CD14-positive monocyte (primary cell): ENCODE measurements around the gene DYNC2I2. TPM values are rescaled to one million over a fixed set of nuclear protein-coding genes. Genes with fewer than 3 reads are reported as not detected.

Experiments
- DNase-seq, 3 donors: peaks; one replicate each; pipeline ENCODE4 v3.0.0-alpha.2; 2011 to 2022
- H2AFZ ChIP-seq: 2 replicates; pipeline ENCODE4 v1.6.0; 2012; ENCODE audit warnings: mild to moderate bottlenecking, low read depth, low read length, inconsistent platforms; ENCODE audit not compliant: insufficient read depth, poor library complexity, severe bottlenecking
- H3K27ac ChIP-seq, 2 donors: 1 replicate in 1 of 2; 2 replicates in 1 of 2; pipeline ENCODE4 v1.5.1; 2012 to 2013; ENCODE audit warnings: low read length in 2 of 2, control low read depth in 1 of 2, inconsistent platforms in 1 of 2, low read depth in 1 of 2, mild to moderate bottlenecking in 1 of 2
- H3K27me3 ChIP-seq, 2 donors: one replicate each; pipeline versions ENCODE4 v1.6.0 to v1.6.1; 2011 to 2013; ENCODE audit warnings: low read length in 2 of 2; ENCODE audit not compliant: control insufficient read depth in 2 of 2, insufficient read depth in 2 of 2
- H3K36me3 ChIP-seq, 2 donors: replicated peaks in 1 of 2; 1 replicate in 1 of 2; 2 replicates in 1 of 2; pipeline versions ENCODE4 v1.5.1 to v1.6.1; 2012 to 2013; ENCODE audit warnings: low read length in 2 of 2, control low read depth in 1 of 2, inconsistent platforms in 1 of 2, mild to moderate bottlenecking in 1 of 2; ENCODE audit not compliant: insufficient read depth in 2 of 2, control insufficient read depth in 1 of 2
- H3K4me1 ChIP-seq, 2 donors: 1 replicate in 1 of 2; 2 replicates in 1 of 2; pipeline versions ENCODE4 v1.5.1 to v1.6.1; 2012 to 2013; ENCODE audit warnings: low read length in 2 of 2, control low read depth in 1 of 2, inconsistent platforms in 1 of 2, mild to moderate bottlenecking in 1 of 2, moderate library complexity in 1 of 2; ENCODE audit not compliant: insufficient read depth in 2 of 2, control insufficient read depth in 1 of 2
- H3K4me2 ChIP-seq: replicated peaks from 2 replicates; pipeline ENCODE3; 2012; ENCODE audit warnings: low read length, moderate library complexity, mild to moderate bottlenecking; ENCODE audit not compliant: poor library complexity, severe bottlenecking; ENCODE audit errors: extremely low read depth
- H3K4me3 ChIP-seq, 3 experiments: fragments of 200-600 bp in 1 of 3; sonication (generic) in 1 of 3; replicated peaks in 1 of 3; 1 replicate in 2 of 3; 2 replicates in 1 of 3; pipeline ENCODE4 v1.5.1; 2011 to 2013; ENCODE audit warnings: low read length in 3 of 3, mild to moderate bottlenecking in 3 of 3, control low read depth in 2 of 3, low read depth in 2 of 3, inconsistent platforms in 1 of 3, moderate library complexity in 1 of 3
- H3K79me2 ChIP-seq: 2 replicates; pipeline ENCODE4 v1.6.0; 2012; ENCODE audit warnings: mild to moderate bottlenecking, control low read depth, inconsistent platforms, low read length, moderate library complexity; ENCODE audit not compliant: insufficient read depth
- H3K9ac ChIP-seq: 2 replicates; pipeline ENCODE4 v1.6.0; 2017; ENCODE audit warnings: low read length, mild to moderate bottlenecking; ENCODE audit not compliant: insufficient read depth, poor library complexity, severe bottlenecking
- H3K9me3 ChIP-seq, 2 donors: replicated peaks in 1 of 2; 1 replicate in 1 of 2; 2 replicates in 1 of 2; pipeline versions ENCODE4 v1.5.1 to v1.6.1; 2012 to 2013; ENCODE audit warnings: low read length in 2 of 2, control low read depth in 1 of 2; ENCODE audit not compliant: control insufficient read depth in 1 of 2, insufficient read depth in 1 of 2
- H4K20me1 ChIP-seq: 2 replicates; pipeline ENCODE4 v1.6.0; 2012; ENCODE audit warnings: mild to moderate bottlenecking, low read length, control low read depth, moderate library complexity; ENCODE audit not compliant: insufficient read depth
- H3K27ac Mint-ChIP-seq, 7 donors: one replicate each; pipeline ENCODE4 v1.8.0; 2020; ENCODE audit warnings: mild to moderate bottlenecking in 7 of 7, mixed read lengths in 7 of 7, moderate library complexity in 6 of 7, inconsistent platforms in 2 of 7
- H3K27me3 Mint-ChIP-seq, 3 donors: one replicate each; pipeline ENCODE4 v1.8.0; 2021 to 2022; ENCODE audit warnings: low read depth in 3 of 3, mild to moderate bottlenecking in 3 of 3, mixed read lengths in 3 of 3, moderate library complexity in 3 of 3, inconsistent platforms in 1 of 3
- H3K36me3 Mint-ChIP-seq, 2 donors: one replicate each; pipeline ENCODE4 v1.8.0; 2020; ENCODE audit warnings: mixed read lengths in 2 of 2, inconsistent platforms in 1 of 2, mild to moderate bottlenecking in 1 of 2
- H3K4me1 Mint-ChIP-seq: one replicate; pipeline ENCODE4 v1.8.0; 2020; ENCODE audit warnings: mild to moderate bottlenecking, mixed read lengths
- H3K4me3 Mint-ChIP-seq, 2 donors: one replicate each; pipeline ENCODE4 v1.8.0; 2020; ENCODE audit warnings: mild to moderate bottlenecking in 2 of 2, mixed read lengths in 2 of 2, moderate library complexity in 1 of 2
- H3K9me3 Mint-ChIP-seq, 7 donors: one replicate each; pipeline ENCODE4 v1.8.0; 2020 to 2022; ENCODE audit warnings: mixed read lengths in 7 of 7, mild to moderate bottlenecking in 6 of 7, moderate library complexity in 6 of 7, inconsistent platforms in 2 of 7
- WGBS: methylation state at CpG from one replicate; pipeline ENCODE4 v1.1.5; 2013; ENCODE audit warnings: missing lambda C conversion rate; ENCODE audit not compliant: insufficient coverage; 5-methylcytosine and 5-hydroxymethylcytosine counted together
- intact Hi-C, 2 donors: fragments of 100-400 bp; cut with micrococcal nuclease; formaldehyde crosslinking; loops; one replicate each; pipeline versions ENCODE4 v1.15.0 to v1.15.1; 2023
- polyA plus RNA-seq, 3 donors: library from polyadenylated mRNA; depleted of rRNA in 1 of 3; unstranded in 2 of 3; stranded (reverse) in 1 of 3; fragments of 300-500 nt in 2 of 3; fragments of >200 nt in 1 of 3; fragmentation: Illumina TruSeq in 2 of 3; gene quantifications; 1 replicate in 2 of 3; 2 replicates in 1 of 3; pipeline ENCODE4 v1.2.3, GENCODE V29; 2012 to 2021
- TF ChIP-seq, protein P1 (sequence below): fragments of 200-600 bp; IDR thresholded peaks from one replicate; pipeline ENCODE4 v1.8.0; 2022; ENCODE audit warnings: antibody characterized with exemption, mild to moderate bottlenecking

Gene DYNC2I2
- polyA plus RNA-seq, 3 donors = 1.5 to 2.1 (median 1.9) TPM

DNA sequence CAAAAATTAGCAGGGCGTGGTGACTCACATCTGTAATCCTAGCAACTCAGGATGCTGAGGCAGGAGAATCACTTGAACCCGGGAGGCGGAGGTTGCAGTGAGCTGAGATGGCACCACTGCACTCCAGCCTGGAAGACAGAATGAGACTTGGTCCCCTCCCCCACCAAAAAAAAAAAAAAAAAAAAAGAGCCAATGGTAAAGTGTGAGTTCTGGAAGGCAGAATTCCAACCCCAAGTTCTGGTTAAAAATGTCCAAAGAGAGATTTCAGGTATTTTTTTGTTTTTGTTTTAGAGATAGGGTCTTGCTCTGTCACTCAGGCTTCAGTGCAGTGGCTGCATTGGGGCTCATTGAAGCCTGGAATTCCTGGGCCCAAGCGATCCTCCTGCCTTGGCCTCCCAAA is 30.8 kb upstream of the DYNC2I2 start:
- peak overlapping the region in 1 of 2 donors; percentile 97 for H3K27ac ChIP-seq
- Mint-ChIP-seq H3K4me1 (peaks cover 65% of the 10 kb centered on the region), H3K27me3 (peaks cover 0 to 3% (median 2%) of the 10 kb centered on the region in 3 donors), H3K9me3 (peaks cover 0 to 6% (median 3%) of the 10 kb centered on the region in 7 donors), H3K36me3 (peaks cover 14% of the 10 kb centered on the region in 2 donors), H3K27ac (peak overlapping the region in 6 of 7 donors; percentile 20 to 94 (median 66)), H3K4me3 (no peak overlapping the region)
- no peak overlapping the region for H3K9ac ChIP-seq
- no peak overlapping the region for H3K4me2 ChIP-seq
- intact Hi-C loops = no loop called here
- H3K4me1 ChIP-seq = peaks cover 63 to 73% of the 10 kb centered on the region in 2 donors
- no peaks in the 10 kb centered on the region for H3K27me3 ChIP-seq
- H3K4me3 ChIP-seq = no peak overlapping the region
- H3K79me2 ChIP-seq = peaks cover 78% of the 10 kb centered on the region
- H4K20me1 ChIP-seq = peaks cover 25% of the 10 kb centered on the region
- H3K9me3 ChIP-seq = peaks cover 0 to 3% of the 10 kb centered on the region in 2 donors
- peaks cover 12% of the 10 kb centered on the region in 2 donors for H3K36me3 ChIP-seq
- no peak overlapping the region for H2AFZ ChIP-seq
- 100% methylated on average over 2 of the region's 4 CpGs for WGBS
- DNase-seq = no peak
- TF ChIP-seq, protein P1, sequence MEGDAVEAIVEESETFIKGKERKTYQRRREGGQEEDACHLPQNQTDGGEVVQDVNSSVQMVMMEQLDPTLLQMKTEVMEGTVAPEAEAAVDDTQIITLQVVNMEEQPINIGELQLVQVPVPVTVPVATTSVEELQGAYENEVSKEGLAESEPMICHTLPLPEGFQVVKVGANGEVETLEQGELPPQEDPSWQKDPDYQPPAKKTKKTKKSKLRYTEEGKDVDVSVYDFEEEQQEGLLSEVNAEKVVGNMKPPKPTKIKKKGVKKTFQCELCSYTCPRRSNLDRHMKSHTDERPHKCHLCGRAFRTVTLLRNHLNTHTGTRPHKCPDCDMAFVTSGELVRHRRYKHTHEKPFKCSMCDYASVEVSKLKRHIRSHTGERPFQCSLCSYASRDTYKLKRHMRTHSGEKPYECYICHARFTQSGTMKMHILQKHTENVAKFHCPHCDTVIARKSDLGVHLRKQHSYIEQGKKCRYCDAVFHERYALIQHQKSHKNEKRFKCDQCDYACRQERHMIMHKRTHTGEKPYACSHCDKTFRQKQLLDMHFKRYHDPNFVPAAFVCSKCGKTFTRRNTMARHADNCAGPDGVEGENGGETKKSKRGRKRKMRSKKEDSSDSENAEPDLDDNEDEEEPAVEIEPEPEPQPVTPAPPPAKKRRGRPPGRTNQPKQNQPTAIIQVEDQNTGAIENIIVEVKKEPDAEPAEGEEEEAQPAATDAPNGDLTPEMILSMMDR = no peak

DNA sequence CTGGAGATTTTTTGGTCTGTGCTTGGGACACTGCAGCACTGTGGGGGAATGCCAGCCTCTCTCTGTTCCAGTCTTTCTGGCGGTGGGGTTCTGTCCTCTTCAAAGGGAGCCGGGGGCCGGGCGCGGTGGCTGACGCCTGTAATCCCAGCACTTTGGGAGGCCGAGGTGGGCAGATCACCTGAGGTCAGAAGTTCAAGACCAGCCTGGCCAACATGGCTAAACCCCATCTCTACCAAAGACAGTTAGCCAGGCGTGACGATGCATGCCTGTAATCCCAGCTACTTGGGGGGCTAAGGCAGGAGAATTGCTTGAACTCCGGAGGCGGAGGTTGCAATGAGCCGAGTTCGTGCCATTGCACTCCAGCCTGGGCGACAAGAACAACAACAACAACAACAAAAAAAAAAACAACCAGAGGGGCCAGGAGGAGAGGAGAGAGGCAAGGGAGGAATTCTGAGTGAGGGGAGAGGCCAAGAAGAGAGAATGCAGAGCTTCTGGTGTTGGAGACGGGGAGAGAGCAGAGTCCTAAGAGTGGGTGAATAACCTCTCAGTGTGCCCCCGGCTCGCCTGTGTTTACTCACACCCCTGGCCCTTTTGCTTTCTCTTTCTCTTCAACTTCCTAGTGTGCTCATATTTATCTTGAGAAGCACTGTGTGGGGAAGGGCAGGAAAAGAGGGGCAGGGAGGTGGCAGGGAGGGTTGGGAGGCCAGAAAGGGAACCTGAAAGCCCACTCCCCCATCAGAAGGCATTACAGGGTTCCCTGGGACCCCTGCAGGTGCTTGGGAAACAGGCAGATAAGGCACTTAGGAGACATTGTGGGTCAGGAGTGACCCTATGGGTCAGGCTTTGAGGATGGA is 29.2 kb upstream of the DYNC2I2 start:
- no peaks in the 10 kb centered on the region for H3K36me3 ChIP-seq
- H3K4me1 ChIP-seq = peaks cover 57 to 66% of the 10 kb centered on the region in 2 donors
- H3K4me3 Mint-ChIP-seq = peak overlapping the region; percentile 94 to 99
- H3K27me3 ChIP-seq = no peaks in the 10 kb centered on the region
- H3K27ac ChIP-seq = peak overlapping the region; percentile 83 to 97
- H3K4me1 Mint-ChIP-seq = peaks cover 55% of the 10 kb centered on the region
- H3K9me3 Mint-ChIP-seq = peaks cover 0 to 6% (median 3%) of the 10 kb centered on the region in 7 donors
- peaks cover 62% of the 10 kb centered on the region for H3K79me2 ChIP-seq
- H2AFZ ChIP-seq = peak overlapping the region; percentile 83
- intact Hi-C loops = no loop called here
- peak overlapping the region; percentile 66 to 100 (median 96) for H3K4me3 ChIP-seq
- H3K9ac ChIP-seq = peak overlapping the region; percentile 59
- TF ChIP-seq, protein P1 = no peak
- H3K27ac Mint-ChIP-seq = peak overlapping the region; percentile 95 to 98 (median 97)
- peaks cover 17% of the 10 kb centered on the region for H4K20me1 ChIP-seq
- WGBS = 53% methylated on average over 3 of the region's 17 CpGs
- peak overlapping the region; percentile 93 for H3K4me2 ChIP-seq
- DNase-seq = peak; percentile 33 to 59 (median 53)
- peaks cover 0 to 3% of the 10 kb centered on the region in 2 donors for H3K9me3 ChIP-seq
- H3K27me3 Mint-ChIP-seq = peaks cover 0 to 3% (median 2%) of the 10 kb centered on the region in 3 donors
- peaks cover 2 to 3% of the 10 kb centered on the region in 2 donors for H3K36me3 Mint-ChIP-seq
